ACHN (cell line): ENCODE measurements around the gene BIRC6.

ENCODE experiments used
- DNase-seq: peaks from one replicate; pipeline ENCODE4 v3.0.0-alpha.2; 2015
- in situ Hi-C: cut with HindIII; loops from 2 replicates; pipeline ENCODE4 v1.10.0; 2017; ENCODE audit warnings: low sequenced_read_pairs, low pct_ligation_motif_present, low pct_unique_long_range_greater_than_20kb

The BIRC6 gene

DNA sequence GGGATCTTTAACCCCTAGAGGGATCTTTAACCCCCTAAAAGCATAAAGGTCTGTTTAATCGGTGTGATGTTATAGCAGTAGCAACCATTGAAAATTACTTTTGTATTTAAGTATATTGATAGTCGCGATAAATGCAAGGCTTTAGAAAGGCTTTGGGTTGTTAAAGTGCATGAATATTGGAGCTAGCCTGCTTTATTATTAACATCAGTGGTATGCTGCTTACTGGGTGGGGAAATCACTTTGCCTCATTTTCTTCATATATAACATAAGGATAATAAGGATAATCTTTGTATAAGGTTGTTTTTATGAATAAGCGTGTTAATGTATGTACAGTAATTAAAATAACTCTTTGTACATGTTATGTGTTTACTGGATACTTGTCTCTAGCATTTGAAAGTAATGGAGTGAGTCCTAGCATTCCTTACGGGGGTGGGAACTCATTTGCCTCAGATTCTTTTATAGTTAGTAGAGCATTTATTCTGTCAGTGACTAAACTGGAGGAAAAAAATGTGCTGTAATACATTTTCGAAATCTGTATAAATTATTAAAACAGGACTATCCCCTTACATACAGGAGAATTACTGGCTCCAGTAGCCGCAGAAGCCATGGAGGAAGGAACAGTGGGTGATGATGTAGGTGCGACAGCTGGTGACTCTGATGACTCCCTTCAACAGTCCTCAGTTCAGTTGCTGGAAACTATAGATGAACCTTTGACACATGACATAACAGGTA lies 122.2 kb downstream of the BIRC6 start:
- peak; percentile 13 for DNase-seq

DNA sequence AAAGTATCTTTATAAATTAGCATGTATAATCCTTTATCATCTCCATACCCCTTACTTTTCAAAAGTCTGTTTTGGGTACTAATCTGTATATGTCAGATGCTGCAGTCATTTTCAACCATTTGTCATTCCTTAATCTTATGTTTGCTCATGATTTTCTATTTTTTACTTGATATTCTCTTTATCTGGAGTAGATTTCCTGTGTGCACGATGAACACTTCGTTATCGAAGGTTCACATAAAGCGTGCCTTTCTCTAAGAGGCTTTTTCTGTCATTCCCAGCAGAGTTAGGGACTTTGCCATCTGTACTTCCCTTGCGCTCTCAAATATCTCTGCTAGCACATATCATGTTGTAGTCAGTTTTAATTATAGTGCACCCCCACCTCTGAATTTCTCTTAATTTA lies 123.2 kb downstream of the BIRC6 start:
- no peak for DNase-seq
- in situ Hi-C loops: no loop called here

More for the DNA sequence above, 122.2 kb downstream of the BIRC6 start:
- in situ Hi-C loops: no loop called here

DNA sequence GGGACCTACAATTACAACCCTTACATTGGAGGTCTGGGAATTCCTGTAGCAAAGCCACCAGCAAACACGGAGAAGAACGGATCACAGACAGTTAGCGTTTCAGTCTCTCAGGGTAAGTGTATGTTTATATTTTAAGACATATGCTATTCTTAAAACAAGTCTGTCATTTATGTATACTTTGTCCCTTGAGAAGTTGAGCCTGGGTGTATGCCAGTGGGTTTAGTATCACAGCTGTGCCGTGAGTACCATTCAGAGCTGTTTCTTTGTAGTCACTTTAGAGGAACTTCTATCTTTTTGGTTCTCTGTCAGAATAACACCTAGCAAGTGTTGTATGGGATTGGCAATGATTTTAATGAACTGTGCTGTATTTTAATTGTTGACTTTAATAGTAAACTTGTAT lies 125.6 kb downstream of the BIRC6 start:
- in situ Hi-C loops: no loop called here
- DNase-seq: no peak

DNA sequence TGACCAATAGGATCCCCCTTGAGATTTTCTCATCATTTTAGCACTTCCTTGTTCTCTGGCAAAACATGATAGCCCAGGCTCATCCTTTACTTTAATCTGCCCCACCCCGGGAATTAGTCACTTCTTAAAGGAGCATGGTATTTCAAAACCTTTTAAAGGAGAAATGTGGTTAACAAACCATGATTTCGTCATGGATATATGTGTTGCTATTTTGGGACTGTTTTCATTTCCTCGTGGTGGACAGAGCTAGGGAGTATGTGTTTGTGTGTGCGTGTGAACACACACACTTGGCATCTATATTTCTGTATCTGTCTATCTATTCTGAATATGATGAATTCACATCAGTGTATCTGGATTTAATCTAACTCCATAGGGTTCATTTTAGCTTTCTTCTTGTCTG lies 128.1 kb downstream of the BIRC6 start:
- DNase-seq: peak; percentile 7
- in situ Hi-C loops: no loop called here

DNA sequence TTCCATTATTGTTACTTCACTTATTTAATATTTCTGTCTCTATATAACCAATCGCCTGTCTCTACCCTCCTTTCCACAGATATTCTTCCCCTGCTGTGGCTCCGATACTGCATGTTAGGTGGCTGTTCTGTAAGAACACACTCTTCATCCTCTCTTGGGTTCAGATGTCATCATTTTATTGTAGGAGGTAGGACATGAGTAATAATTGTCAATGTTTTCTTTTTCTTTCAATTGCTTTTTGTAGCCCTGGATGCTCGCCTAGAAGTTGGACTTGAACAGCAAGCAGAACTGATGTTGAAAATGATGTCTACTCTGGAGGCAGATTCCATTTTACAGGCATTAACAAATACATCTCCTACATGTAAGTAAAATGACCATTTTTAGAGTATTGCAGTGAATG lies 128.6 kb downstream of the BIRC6 start:
- DNase-seq: no peak
- in situ Hi-C loops: no loop called here

DNA sequence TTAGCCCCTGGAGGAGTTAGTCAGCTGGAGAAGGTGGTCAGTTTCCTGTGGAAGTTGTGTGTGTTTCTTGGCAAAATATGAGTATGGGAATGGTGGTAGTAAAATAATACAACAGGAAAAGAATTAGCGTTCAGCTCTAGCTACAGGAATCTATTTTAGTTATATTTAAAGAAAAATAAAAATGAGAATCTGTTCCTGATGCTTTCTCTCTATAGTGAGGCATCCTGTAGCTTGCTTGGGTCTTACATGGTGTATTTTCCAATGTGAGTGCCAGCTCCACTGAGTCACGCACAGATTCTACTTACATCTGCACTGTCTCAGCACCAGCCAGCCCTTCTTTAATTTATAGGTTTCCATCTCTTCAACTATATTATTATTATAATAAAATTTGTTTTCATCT lies 132.2 kb downstream of the BIRC6 start:
- DNase-seq: no peak
- in situ Hi-C loops: no loop called here

DNA sequence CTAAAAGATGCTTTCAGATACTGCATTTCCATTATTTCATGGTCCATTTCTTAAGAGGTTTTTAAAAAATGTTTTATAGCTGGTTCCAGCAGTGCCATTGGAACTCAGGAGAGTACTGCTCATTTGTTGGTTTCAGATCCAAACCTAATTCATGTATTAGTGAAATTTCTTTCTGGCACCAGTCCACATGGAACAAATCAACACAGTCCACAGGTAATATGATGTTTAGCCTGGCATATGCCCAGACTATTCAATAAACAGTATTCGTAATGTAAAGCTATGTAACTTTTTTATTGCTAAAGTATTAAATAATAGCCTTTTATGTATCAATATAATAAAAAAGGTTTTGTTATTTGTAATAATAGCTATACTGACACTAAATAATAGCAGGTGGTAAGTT lies 134.5 kb downstream of the BIRC6 start:
- in situ Hi-C loops: no loop called here

DNA sequence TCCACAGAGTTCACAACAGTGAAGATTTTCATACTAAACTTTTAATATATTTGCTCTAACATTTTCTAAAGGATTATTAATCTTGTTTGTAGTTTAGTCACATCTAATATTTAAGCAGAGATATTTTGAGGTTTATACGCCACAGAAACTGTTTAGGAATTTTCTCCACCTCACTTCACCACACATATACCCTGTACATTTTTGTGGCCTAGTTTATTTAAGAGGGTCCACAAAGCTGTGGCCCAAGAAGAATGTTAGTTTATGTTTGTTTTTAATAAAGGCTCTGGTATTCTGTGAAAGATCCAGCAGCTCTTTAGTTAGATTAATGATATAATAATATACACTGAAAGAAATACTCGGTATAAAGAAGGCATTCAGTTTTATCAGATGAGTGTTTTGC lies 138.3 kb downstream of the BIRC6 start:
- no peak for DNase-seq
- in situ Hi-C loops: no loop called here

More for the DNA sequence above, 134.5 kb downstream of the BIRC6 start:
- DNase-seq: no peak

DNA sequence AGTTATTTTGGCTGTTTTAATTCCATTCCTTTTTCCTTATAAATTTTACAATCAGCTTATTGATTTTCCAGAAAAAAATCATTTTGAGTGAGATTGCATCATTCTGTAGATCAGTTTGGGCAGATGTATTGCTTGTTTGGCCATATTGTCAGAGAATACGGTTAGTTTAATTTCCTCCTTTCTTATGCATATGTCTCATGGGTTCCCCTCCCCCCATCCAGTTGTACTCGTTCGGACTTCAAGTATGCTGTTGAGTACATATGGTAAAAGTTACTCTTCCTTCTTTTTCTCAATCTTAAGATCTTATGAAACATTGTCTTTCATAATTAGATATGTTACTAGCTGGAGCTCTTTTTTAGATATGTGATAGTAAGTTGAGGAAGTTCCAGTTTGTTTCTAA lies 139.8 kb downstream of the BIRC6 start:
- no peak for DNase-seq
- in situ Hi-C loops: no loop called here

DNA sequence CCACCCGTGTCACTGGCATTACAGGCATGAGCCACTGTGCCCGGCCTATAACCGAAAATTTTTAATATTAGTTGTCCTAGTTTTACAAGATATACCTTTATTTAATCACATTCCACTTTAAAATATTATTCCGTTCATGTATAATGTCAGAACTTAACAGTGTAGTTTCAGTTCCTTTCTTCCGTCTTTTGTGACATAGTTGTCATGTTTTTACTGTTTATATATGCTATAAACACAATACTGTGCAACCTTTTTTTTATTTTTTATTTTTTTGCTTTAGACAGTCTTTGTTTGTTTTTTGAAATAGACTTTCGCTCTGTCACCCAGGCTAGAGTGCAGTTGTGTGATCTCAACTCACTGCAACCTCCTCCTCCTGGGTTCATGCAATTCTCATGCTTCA lies 141.5 kb downstream of the BIRC6 start:
- in situ Hi-C loops: no loop called here
- no peak for DNase-seq

DNA sequence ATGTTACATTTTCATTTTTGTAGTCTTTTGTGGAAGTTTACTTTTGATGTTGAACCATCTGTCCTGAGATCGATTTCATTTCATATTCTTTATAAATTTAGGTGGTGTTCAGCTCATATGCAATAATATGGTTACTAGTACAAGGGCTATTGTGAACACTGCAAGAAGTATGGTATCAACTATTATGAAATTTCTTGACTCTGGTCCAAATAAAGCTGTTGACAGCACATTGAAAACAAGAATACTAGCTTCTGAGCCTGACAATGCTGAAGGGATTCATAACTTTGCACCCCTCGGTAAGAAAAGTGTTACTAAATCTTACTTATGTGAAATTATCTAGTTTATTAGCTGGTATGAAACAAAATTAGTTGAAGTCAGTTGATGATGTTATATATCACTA lies 146.1 kb downstream of the BIRC6 start:
- in situ Hi-C loops: no loop called here
- no peak for DNase-seq

DNA sequence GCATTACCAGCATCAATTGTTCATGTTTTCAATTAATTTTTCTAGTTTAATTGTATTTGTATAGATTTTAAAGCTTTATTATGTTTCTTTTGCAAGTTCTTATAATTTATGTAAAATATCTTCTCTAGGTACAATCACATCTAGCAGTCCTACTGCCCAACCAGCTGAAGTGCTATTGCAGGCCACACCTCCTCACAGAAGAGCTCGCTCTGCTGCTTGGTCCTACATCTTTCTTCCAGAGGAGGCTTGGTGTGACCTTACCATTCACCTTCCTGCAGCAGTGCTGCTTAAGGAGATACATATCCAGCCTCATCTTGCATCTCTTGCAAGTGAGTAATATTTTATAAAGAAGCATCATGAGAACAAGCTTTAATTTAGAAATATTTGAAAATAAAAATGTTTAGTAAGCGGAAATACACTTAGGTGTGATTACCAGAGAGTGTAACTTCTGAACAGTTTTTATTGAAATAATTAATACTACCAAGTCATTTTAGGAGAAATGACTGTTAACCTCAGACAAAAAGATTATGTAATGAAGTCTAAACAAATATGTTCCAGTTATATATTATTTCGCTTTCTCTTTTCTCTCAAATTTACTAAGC lies 148.2 kb downstream of the BIRC6 start:
- in situ Hi-C loops: no loop called here

DNA sequence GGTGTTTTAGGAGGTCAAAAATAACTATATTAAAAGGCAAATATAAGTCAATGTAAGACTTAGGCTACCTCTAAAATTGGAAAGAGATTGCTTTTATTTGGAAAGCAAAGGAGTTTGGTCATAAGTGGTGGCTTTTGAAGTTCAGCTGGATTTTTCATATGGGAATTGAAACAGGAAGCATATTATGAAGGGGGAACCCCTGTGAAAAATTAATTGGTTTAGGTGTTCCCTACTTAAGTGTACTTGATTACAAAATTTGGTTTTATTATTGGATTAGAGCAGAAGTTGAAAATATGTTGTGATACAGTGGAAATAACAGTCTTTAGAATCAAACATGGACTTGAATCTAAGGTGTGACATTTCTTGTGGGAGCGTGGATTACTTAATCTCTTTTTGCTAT lies 149.6 kb downstream of the BIRC6 start:
- DNase-seq: no peak
- in situ Hi-C loops: no loop called here

More for the DNA sequence above, 148.2 kb downstream of the BIRC6 start:
- DNase-seq: no peak

DNA sequence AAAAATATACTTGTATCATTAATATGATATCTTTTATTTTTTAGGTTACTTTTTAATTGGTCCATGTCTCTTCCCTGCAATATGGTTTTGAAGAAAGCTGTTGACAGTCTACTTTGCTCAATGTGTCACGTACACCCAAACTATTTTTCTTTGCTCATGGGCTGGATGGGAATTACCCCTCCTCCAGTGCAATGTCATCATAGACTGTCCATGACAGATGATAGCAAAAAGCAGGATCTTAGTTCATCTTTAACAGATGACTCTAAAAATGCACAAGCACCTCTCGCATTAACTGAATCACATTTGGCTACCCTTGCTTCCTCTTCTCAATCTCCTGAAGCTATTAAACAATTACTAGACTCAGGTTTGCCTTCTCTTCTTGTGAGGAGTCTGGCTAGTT lies 158.1 kb downstream of the BIRC6 start:
- DNase-seq: no peak
- in situ Hi-C loops: no loop called here

DNA sequence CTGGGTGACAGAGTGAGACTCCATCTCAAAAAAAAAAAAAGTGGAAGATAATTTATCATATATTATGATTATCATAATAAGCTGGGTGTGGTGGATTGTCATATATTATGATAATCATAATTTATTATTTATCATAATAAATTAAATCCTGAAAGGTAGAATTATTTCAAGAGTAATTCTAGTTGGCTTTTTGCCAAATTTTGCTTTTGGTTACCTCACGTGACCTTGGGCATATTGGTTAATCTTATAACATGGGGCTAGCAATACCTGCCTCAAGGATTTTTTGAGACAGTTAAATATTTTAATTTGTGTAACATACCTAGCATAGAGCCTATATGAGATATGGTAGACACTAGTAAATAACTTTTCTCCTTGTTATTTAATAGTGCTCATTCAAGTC lies 159.7 kb downstream of the BIRC6 start:
- DNase-seq: peak; percentile 20
- in situ Hi-C loops: no loop called here

DNA sequence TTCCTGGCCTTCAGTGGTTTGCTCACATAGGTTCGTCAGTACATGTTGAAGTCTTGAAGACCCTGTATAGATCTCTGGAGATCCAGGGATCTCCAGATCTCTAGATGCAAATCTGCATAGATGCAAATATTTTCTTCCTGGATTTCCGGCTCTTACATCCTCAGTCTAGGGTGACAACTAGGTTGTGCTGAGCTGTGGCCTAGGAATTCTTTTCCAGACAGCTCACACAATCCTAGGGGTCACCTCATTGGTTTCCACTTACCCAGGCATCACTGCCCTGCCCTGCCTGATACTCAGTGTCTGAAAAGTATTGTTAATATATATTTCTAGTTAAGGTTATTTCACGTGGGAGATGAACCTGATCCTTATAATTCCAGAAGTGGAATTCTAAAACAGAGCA lies 165.9 kb downstream of the BIRC6 start:
- no peak for DNase-seq
- in situ Hi-C loops: no loop called here

DNA sequence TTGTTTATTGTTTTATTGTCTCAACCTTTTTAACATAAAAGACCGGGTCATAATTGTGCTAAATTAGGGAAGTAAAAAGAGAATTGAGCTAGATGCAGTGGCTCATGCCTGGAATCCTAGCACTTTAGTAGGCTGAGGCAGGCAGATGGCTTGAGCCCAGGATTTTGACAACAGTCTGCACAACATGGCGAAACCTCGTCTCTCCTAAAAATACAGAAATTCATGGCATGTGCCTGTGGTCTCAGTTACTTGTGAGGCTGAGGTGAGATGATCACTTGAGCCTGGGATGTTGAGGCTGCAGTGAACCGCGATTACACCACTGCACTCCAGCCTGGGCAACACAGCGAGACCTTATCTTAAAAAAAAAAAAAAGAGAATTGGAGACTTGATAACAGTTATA lies 166.9 kb downstream of the BIRC6 start:
- DNase-seq: no peak
- in situ Hi-C loops: no loop called here

DNA sequence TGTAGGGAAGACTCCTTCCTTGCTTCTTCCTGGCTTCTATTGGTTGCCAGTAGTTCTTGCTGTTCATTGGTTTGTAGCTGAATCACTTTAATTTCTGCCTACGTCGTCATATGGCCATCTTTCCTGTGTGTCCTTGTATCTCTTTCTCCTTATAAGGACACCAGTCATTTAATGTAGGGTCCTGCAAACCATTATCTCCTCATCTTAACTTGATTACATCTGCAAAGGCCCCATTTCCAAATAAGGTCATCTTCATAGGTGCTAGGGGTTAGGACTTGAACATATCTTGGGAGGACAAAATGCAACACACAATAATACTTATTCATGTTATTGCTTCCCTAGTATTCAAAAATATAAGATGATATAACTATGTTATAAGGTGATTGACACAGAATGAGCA lies 175.5 kb downstream of the BIRC6 start:
- in situ Hi-C loops: no loop called here
- DNase-seq: no peak

DNA sequence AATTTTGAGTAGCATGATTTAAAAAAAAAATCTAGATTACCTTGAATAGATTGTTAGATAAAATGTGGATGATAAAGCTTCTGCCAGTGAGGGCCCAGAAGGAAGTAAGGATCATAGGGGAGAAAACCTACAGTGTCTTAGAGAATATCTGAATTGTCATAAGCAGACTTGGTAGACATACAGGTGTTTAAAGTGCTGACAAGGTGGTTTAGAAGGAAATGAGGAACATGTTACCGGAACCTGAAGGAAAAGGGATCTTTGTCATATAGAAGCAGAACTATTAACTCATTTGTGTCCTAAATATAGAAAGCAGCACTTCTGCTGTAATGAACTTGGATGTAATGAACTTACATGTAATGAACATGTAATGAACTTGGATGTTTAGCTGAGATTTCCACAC lies 176.1 kb downstream of the BIRC6 start:
- in situ Hi-C loops: no loop called here
- no peak for DNase-seq

DNA sequence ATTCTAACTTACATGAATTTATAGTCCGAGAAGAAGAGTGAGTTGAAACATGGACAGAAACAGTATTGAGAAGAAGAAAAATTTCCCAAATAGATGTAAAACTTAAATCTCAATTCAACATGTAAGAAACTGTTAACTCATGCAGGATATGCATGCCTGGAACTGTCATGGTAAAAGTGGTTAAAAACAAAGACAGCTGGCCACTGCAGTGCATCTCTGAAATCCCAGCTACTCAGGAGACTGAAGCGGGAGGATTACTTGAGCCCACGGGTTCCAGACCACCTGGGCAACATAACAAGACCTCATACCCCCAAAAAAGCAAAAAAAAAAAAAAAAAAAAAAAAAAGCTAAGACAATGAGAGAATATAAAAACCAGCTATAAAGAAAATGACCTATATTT lies 178.0 kb downstream of the BIRC6 start:
- no peak for DNase-seq
- in situ Hi-C loops: no loop called here
